Measurements from ENCODE around the gene VIP. TPM values are rescaled to one million over a fixed set of nuclear protein-coding genes. Genes with fewer than 3 reads are reported as not detected.
"Not testable (repeated sequence)": the region's sequence is repeated elsewhere in the genome, so short reads cannot be mapped to it uniquely, and the experiment has no call there.

The VIP gene
- total RNA-seq, result not detected

DNA sequence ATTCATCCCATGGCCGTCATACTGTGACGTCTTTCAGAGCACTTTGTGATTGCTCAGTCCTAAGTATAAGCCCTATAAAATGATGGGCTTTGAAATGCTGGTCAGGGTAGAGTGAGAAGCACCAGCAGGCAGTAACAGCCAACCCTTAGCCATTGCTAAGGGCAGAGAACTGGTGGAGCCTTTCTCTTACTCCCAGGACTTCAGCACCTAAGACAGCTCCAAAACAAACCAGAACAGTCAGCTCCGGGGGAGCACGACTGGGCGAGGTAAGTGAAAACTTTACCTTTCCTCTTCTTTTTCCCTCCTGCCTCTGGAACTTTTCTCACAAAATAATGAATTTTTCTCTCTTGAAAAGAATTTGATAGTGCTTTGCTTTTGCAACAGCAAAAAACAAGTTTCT is at the start of gene VIP:
Gene VIP (plus strand): TSS at position 104 of the 400 bp plus-strand sequence. CDS start 1,381 bp downstream, outside the sequence.
- ATAC-seq, result no peak
- no peaks in the 10 kb centered on the region for H3K36me3 Mint-ChIP-seq (ENCODE audit: low read depth)
- no peaks in the 10 kb centered on the region for H3K27me3 Mint-ChIP-seq (ENCODE audit: low read depth)
- H3K4me3 Mint-ChIP-seq, result no peak within 1 kb of the TSS
- H3K27ac Mint-ChIP-seq, result no peak within 1 kb of the TSS
- CTCF ChIA-PET, result no interaction called here
- no peak for DNase-seq
- POLR2A ChIA-PET, result interaction anchor here (0.6 kb wide), 1 partner anchor 1873 kb away, joined by 3 read pairs; no protein-coding TSS in a partner anchor
- H3K9me3 Mint-ChIP-seq (ENCODE audit: insufficient read depth), result no peaks in the 10 kb centered on the region
- H3K4me1 Mint-ChIP-seq (ENCODE audit: low read depth), result no peaks in the 10 kb centered on the region

DNA sequence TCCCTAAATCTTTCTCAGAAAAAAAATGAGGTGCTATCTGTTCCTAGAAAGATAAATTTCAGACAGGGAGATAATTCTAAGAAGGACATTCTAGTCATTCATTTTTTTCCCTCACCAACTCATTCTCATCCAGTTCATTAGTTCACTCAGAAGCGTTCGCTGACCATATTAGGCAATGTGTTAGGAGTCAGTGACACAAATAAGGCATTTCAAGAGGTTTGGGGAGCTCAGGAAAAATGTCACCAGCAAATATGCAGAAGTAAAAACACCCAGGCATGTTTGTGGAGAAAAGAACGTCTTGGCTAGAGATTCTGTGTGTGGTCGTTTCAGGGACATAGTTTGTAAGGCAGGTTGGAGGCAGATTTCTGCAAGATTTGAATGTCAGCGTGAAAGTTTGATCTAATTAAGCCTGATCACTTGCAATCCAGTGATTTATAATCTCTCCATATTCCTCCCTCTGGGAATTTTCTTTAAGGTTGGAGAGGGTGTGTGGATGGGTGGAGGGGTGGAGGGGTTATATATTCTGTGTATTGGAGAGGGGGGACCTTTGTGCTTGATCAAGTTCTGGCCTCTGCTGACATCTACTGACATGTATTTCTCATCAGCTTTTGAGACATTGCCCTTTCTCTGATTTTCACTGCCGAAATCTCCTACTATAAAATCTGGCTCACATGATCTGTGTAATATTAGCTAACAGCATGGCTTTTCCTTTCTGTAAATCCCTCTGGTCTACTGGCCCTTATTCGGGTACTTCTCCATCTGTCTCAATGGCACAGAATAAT is 49.3 kb upstream of the VIP start:
- POLR2A ChIA-PET, result no interaction called here
- Mint-ChIP-seq H3K27me3 (ENCODE audit: low read depth) (peaks cover 12% of the 10 kb centered on the region), H3K36me3 (ENCODE audit: low read depth) (no peaks in the 10 kb centered on the region), H3K9me3 (ENCODE audit: insufficient read depth) (no peaks in the 10 kb centered on the region), H3K4me1 (ENCODE audit: low read depth) (no peaks in the 10 kb centered on the region), H3K27ac (no peak overlapping the region), H3K4me3 (no peak overlapping the region)
- no peak for DNase-seq
- no peak for ATAC-seq
- CTCF ChIA-PET, result no interaction called here

DNA sequence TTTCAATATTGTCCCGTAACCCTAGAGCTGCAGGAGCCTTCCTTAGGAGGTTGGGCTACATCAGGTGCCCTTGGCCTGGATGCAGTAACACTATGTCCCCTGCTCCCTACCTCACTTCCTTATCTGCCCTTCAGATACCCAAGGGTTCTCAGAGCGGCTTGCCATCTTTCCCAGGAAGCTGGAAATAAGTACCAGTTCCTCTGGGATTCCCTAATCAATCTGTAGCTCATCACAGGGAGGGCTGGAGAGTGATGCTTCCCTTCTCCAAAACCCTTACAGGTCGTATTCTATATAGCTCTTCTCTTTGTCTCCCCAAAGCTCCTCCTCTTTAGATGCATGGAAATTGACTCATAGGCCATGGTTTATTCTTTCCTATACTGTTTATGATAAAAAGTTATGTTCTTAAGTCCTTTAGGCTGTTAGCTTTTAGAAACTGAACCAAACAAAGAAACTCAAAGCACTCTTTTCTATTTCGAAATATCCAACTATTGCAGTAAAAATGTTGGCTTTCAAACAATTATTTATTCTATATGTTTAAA is 48.7 kb upstream of the VIP start:
- DNase-seq, result no peak
- Mint-ChIP-seq H3K9me3 (ENCODE audit: insufficient read depth) (no peaks in the 10 kb centered on the region), H3K36me3 (ENCODE audit: low read depth) (no peaks in the 10 kb centered on the region), H3K4me1 (ENCODE audit: low read depth) (no peaks in the 10 kb centered on the region), H3K27me3 (ENCODE audit: low read depth) (peaks cover 12% of the 10 kb centered on the region), H3K4me3 (no peak overlapping the region), H3K27ac (no peak overlapping the region)
- POLR2A ChIA-PET, result no interaction called here
- CTCF ChIA-PET, result no interaction called here
- ATAC-seq, result no peak

DNA sequence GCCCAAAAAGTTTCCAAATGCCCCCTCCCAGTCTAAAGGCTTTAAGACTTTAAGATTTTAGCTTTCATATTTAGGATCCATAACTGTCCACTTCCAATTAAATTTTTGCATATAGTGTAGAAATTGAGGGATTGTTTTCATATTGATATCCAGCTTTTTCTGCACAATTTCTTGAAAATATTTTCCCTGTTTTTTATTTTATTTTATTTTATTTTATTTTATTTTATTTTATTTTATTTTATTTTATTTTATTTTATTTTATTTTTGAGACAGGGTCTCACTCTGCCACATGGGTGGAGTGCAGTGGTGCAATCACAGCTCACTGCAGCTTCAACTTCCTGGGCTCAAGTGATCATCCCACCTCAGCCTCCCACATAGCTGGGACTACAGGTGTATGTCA is 46.8 kb upstream of the VIP start:
- POLR2A ChIA-PET; H3K27ac Mint-ChIP-seq; H3K27me3 Mint-ChIP-seq (ENCODE audit: low read depth); H3K4me3 Mint-ChIP-seq; CTCF ChIA-PET; ATAC-seq; DNase-seq; H3K36me3 Mint-ChIP-seq (ENCODE audit: low read depth); H3K4me1 Mint-ChIP-seq (ENCODE audit: low read depth); H3K9me3 Mint-ChIP-seq (ENCODE audit: insufficient read depth): not testable (repeated sequence)

DNA sequence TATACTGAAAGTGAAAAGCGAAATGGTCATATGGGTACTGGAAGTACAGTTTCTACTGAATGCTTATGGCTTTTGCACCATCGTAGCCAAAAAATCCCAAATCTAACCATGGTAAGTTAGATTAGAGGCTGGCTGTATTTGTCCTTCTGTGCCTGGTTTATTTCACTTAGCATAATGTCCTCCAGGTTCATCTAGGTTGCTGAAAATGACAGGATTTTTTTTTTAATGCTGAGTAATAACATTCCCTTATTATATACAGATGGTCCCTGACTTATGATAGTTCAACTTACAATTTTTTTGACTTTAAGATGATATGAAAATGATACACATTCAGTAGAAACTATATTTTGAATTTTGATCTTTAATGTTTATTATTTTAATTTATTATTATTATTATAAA is 45.3 kb upstream of the VIP start:
- H3K36me3 Mint-ChIP-seq (ENCODE audit: low read depth), result no peaks in the 10 kb centered on the region
- DNase-seq (no peak), ATAC-seq (no peak)
- ChIA-PET CTCF (no interaction called here), POLR2A (no interaction called here)
- no peaks in the 10 kb centered on the region for H3K9me3 Mint-ChIP-seq (ENCODE audit: insufficient read depth)
- peaks cover 10% of the 10 kb centered on the region for H3K27me3 Mint-ChIP-seq (ENCODE audit: low read depth)
- no peak overlapping the region for H3K27ac Mint-ChIP-seq
- no peak overlapping the region for H3K4me3 Mint-ChIP-seq
- no peaks in the 10 kb centered on the region for H3K4me1 Mint-ChIP-seq (ENCODE audit: low read depth)

DNA sequence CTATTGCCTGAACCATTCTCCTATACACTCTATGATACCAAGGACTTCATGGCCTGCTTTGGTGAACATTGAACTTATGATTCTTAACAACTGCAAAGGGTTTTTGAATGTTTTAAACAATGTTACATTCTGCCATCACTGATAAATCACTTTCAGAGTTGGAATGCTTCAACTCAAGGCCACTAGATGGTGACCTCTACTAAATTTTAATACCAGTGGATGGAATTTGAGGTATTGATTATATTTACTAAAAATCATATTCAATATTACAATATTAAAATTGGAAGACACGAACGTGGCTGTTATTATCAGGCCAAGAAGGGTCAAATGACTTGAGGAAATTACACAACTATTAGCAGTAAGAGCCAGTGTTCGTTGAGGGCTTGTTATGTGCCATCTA is 34.3 kb upstream of the VIP start:
- Mint-ChIP-seq H3K36me3 (ENCODE audit: low read depth) (no peaks in the 10 kb centered on the region), H3K4me3 (no peak overlapping the region), H3K27ac (no peak overlapping the region), H3K4me1 (ENCODE audit: low read depth) (no peaks in the 10 kb centered on the region), H3K27me3 (ENCODE audit: low read depth) (no peaks in the 10 kb centered on the region), H3K9me3 (ENCODE audit: insufficient read depth) (peaks cover 8% of the 10 kb centered on the region)
- ChIA-PET CTCF (no interaction called here), POLR2A (no interaction called here)
- no peak for ATAC-seq
- DNase-seq, result no peak

DNA sequence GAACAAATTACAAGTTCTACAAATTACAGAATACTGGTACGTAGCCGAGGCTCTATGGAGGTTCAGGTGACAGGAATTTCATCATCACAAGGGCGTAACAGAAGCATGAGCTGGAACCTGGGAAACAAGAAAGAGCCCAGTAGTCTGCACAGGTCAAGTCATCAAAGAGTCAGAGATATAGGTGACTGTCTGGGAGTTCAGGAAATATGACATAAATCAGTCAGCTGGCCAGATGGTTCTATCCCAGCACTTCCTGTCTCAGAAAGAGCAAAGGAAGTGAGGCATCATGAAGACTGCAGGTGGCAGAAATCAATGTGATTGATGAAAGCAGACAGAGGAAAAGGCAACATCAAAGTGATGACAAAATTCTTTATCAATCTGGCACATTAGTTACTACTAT is 29.6 kb upstream of the VIP start:
- Mint-ChIP-seq H3K4me1 (ENCODE audit: low read depth) (no peaks in the 10 kb centered on the region), H3K4me3 (no peak overlapping the region), H3K9me3 (ENCODE audit: insufficient read depth) (no peaks in the 10 kb centered on the region), H3K27ac (no peak overlapping the region), H3K36me3 (ENCODE audit: low read depth) (no peaks in the 10 kb centered on the region), H3K27me3 (ENCODE audit: low read depth) (no peaks in the 10 kb centered on the region)
- no peak for DNase-seq
- ChIA-PET CTCF (no interaction called here), POLR2A (no interaction called here)
- ATAC-seq, result no peak

DNA sequence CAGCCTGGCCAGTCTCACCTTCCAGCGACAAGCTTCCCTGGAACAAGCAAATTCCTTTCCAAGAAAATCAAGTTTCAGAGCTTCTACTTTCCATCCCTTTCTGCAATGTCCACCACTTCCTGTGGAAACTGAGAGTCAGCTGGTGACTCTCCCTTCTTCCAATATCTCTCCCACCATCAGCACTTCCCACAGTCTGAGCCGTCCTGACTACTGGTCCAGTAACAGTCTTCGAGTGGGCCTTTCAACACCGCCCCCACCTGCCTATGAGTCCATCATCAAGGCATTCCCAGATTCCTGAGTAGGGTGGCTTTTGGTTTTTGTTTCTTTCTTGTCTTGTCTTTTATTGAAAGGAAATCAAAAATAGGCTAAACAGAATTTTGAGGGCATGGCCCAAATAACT is 28.6 kb upstream of the VIP start:
- no peak for DNase-seq
- Mint-ChIP-seq H3K27ac (no peak overlapping the region), H3K36me3 (ENCODE audit: low read depth) (no peaks in the 10 kb centered on the region), H3K4me3 (no peak overlapping the region), H3K4me1 (ENCODE audit: low read depth) (no peaks in the 10 kb centered on the region), H3K9me3 (ENCODE audit: insufficient read depth) (no peaks in the 10 kb centered on the region), H3K27me3 (ENCODE audit: low read depth) (no peaks in the 10 kb centered on the region)
- ATAC-seq, result no peak
- ChIA-PET POLR2A (no interaction called here), CTCF (no interaction called here)

DNA sequence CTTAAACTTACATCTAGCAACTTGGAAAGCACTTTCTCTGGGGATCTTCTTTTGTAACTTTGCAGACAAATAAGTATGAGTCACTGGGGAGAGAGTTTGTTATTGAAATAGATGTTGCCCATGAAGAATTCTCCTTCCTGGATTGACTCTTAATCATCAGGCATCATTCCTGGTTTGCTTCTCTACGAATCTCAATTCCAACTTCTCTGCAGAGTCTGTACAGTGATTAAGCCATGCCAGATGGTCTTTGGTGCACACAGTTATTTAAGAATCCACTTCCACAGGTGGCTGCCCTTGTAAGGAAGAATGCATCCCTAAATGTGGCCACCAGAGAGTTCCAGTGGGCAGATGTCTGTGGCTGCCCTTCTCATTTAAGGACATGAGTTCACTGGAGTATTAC is 27.2 kb upstream of the VIP start:
- CTCF ChIA-PET, result interaction anchor here (0.6 kb wide), 1 partner anchor 698 kb away, joined by 3 read pairs; no protein-coding TSS in a partner anchor
- H3K36me3 Mint-ChIP-seq (ENCODE audit: low read depth), result no peaks in the 10 kb centered on the region
- DNase-seq (no peak), ATAC-seq (no peak)
- no peaks in the 10 kb centered on the region for H3K9me3 Mint-ChIP-seq (ENCODE audit: insufficient read depth)
- POLR2A ChIA-PET, result no interaction called here
- H3K4me3 Mint-ChIP-seq, result no peak overlapping the region
- no peak overlapping the region for H3K27ac Mint-ChIP-seq
- no peaks in the 10 kb centered on the region for H3K27me3 Mint-ChIP-seq (ENCODE audit: low read depth)
- no peaks in the 10 kb centered on the region for H3K4me1 Mint-ChIP-seq (ENCODE audit: low read depth)

DNA sequence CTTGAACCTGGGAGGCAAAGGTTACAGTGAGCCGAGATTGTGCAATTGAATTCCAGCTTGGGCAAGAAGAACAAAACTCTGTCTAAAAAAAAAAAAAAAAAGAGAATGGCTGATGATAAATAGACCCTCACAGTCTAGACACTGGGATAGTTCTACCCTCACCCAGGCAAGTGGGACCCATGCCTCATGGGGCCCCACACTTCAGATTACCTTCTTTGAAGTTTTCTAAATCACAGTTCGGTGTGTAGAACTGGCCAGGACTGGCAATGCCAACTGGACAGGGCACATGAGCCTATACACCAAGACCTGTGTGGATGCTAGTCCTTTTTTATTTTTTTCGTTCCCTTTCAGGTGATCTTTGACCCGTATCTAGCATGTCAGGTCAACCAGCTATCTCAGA is 24.3 kb upstream of the VIP start:
- no peaks in the 10 kb centered on the region for H3K36me3 Mint-ChIP-seq (ENCODE audit: low read depth)
- CTCF ChIA-PET, result no interaction called here
- no peaks in the 10 kb centered on the region for H3K4me1 Mint-ChIP-seq (ENCODE audit: low read depth)
- ATAC-seq, result no peak
- no peak overlapping the region for H3K4me3 Mint-ChIP-seq
- H3K27me3 Mint-ChIP-seq (ENCODE audit: low read depth), result no peaks in the 10 kb centered on the region
- no peak overlapping the region for H3K27ac Mint-ChIP-seq
- DNase-seq, result no peak
- no peaks in the 10 kb centered on the region for H3K9me3 Mint-ChIP-seq (ENCODE audit: insufficient read depth)
- POLR2A ChIA-PET, result no interaction called here

DNA sequence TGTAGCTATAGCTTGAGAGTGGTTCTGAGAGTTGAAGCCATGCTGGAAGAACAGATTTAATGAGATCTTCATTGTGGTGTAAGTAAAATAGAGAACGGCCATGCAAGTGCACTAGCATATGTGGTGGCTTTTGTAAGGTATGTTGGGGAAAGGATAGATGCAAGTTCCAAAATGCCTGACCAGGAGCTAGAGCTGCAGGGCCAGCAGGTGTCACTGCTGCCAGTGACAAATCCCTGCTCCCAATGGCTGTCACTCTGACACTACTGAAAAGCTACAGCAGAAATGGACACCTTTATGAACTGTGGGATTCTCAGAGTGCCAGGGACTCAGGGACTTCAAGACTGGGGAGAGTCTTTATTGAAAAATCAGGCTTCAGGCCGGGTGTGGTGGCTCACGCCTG is 23.1 kb upstream of the VIP start:
- DNase-seq, result no peak
- Mint-ChIP-seq H3K4me3 (no peak overlapping the region), H3K4me1 (ENCODE audit: low read depth) (no peaks in the 10 kb centered on the region), H3K9me3 (ENCODE audit: insufficient read depth) (no peaks in the 10 kb centered on the region), H3K27me3 (ENCODE audit: low read depth) (no peaks in the 10 kb centered on the region), H3K36me3 (ENCODE audit: low read depth) (no peaks in the 10 kb centered on the region), H3K27ac (no peak overlapping the region)
- POLR2A ChIA-PET, result no interaction called here
- ATAC-seq, result no peak
- CTCF ChIA-PET, result no interaction called here

DNA sequence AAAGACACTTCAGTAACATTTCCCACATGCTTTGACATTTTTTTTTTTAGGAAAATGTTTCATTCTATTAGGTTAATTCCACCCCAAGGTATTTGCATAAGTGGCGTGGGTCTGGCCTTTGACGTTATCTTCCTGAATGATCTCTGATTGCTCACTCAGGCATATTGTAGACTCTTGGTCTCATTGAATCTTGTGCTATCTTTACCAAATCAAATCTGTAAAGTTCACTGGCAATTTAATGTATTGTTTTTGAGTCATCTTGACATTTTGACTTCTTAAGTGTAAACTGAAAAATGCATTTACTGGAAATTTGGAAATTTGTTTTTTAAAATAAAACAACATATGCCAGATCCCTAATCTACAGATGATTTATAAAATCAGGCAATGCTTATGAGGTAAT is 16.0 kb upstream of the VIP start:
- Mint-ChIP-seq H3K27ac (no peak overlapping the region), H3K36me3 (ENCODE audit: low read depth) (no peaks in the 10 kb centered on the region), H3K4me1 (ENCODE audit: low read depth) (no peaks in the 10 kb centered on the region), H3K4me3 (no peak overlapping the region), H3K27me3 (ENCODE audit: low read depth) (no peaks in the 10 kb centered on the region), H3K9me3 (ENCODE audit: insufficient read depth) (no peaks in the 10 kb centered on the region)
- no peak for DNase-seq
- CTCF ChIA-PET, result no interaction called here
- POLR2A ChIA-PET, result no interaction called here
- ATAC-seq, result no peak

DNA sequence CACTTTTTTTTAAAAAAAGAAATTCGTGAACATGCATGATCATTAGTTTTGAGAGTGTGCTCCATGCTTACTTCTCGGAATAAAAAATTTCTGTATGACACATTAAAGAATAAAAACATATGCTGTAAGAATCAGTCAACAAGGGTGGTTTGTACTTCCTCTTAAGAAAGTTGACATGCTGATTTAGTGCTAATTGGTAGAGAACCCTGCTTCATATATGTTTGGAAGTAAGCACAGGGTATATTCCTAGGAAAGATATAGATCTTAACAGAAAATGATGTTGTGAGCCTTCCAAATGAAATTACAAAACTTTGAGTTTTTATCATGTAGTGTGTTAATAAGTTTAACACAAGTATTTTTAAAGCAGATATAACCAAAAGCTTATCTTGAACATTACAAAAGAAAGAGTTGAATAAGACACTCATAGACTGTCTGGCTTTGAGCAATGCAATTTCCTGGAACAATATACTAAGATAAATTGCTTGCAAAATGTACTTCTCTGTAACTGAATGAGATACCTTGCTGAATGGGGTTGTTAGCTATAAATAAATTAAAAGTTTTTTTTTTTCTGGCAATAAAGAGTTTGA is 13.8 kb upstream of the VIP start:
- ATAC-seq, result no peak
- POLR2A ChIA-PET, result no interaction called here
- no peak overlapping the region for H3K4me3 Mint-ChIP-seq
- no peaks in the 10 kb centered on the region for H3K27me3 Mint-ChIP-seq (ENCODE audit: low read depth)
- no peaks in the 10 kb centered on the region for H3K4me1 Mint-ChIP-seq (ENCODE audit: low read depth)
- no peak overlapping the region for H3K27ac Mint-ChIP-seq
- H3K9me3 Mint-ChIP-seq (ENCODE audit: insufficient read depth), result no peaks in the 10 kb centered on the region
- no peak for DNase-seq
- H3K36me3 Mint-ChIP-seq (ENCODE audit: low read depth), result no peaks in the 10 kb centered on the region
- CTCF ChIA-PET, result no interaction called here
